ENCODE data around the gene ADPRHL1.

Gene ADPRHL1

DNA sequence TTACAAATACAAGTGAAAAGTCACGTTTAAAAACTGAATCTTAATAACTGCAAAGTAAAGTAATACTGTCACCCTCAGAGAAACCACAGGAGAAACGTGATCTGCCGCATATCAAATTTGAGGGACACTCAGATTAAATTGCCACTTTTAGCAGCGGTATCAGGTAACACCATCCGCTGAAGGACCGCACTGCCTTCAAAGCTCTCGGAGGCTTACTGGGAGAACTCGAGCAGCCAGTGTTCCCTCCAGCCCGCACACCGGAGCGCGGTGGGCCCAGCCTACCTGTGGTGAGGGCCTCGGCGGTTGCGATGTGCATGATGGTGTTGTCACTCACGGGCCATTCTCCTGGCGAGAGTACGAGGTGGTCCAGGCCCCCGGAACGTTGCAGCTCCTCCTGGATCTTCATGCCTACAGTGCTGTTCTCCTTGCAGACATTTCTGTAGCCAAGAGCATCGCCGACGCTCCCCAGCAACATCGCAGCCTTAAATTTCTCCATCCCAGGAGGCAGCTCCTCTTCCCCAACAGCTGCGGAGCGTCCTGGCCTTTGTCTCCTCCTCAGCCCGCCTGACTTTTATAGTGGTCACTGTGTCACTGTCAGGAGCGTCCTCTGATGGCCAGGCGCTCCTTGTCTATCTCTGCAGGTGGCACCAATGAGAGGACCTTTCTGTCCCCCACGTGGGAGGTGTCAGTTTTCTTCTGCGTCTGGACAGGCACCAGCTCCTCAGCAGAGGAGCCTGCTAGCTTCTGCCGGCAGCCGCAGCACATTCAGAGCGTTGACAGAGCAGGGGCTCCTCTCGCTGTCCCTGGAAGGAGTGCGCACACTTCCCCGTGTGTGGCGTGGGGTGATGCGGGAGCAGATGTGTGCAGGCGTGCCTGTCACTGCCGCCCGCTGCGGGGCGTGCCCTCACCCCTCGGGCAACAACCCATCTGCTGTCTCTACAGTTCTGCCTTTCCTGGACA lies at the start of gene ADPRHL1:
TSS of gene ADPRHL1 (minus strand) at position 547 of the 960 bp plus-strand sequence. CDS start at position 496, 51 bp downstream.
- DNase-seq (ENCODE audit: low read depth, low spot score) = no peak

DNA sequence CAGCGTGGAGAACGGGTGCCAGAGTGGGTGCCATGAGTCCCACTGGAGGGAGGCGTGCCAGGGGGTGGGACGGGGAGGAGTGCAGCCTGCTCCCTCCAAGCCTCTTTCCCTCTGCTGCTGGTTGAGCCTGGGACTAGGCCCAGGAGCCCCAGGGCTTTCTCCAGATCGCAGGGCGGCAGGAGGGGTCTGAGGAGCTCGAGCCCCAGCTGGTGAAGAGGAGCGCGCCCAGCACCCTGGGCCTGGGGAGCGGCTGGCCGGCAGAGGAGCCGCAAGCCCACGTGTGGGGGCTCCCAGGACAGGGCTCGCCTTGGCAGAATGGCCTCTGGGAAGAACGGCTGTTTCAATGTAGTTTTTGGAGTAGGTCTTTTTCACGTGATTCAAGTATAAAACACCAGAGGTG lies 49.4 kb upstream of the ADPRHL1 start:
- no peak for DNase-seq (ENCODE audit: low read depth, low spot score)

DNA sequence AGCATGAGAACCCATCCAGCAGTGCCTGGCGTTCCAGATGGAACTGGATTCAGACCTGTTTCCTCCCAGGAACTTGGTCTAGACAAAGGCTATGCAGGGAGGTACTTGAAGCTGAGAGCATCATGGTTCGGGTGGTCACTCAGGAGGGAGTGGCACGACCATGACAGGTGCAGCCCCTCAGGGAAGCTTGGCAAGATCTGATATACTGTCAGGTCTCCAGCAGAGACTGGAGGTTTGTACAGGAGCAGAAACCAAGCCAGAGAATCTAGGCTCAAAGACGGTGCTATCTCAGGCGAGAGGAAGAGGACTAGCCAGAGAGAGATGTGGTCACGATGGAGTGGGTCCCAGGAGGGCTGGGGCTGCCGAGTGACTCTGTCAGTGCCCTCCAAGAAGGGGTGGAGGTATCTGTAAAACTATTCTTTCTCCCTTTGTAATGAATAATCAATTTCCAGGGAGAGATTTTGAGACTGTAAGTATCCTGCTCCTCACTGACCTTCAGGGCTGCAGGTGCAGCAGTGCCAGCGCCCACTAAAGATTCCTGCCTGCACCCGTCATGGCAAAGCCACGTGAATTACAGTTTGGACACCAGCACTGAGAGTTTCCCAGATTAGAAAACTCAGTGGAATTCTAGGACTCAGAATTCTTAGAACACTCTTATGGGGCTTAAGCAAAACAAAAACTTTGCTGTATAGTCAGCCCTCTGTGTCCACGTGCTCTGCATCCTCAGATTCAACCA lies 47.4 kb upstream of the ADPRHL1 start:
- no peak for DNase-seq (ENCODE audit: low read depth, low spot score)

DNA sequence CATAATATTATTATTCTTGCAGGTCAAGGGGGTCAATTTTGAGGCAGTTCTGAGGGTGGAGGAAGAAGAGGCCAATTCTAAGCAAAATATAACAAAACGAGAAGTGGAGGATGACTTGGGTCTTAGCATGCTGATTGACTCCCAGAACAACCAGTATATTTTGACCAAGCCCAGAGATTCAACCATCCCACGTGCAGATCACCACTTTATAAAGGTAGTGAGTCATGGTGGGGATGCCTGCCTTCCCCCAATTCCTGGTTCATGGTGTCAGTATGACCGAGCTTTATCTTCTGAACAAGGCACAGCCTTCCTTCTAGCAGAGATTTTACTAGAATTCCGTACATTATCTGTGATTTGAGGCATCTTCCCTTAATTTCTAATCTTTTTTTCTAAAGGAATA lies 46.6 kb upstream of the ADPRHL1 start:
- no peak for DNase-seq (ENCODE audit: low read depth, low spot score)

DNA sequence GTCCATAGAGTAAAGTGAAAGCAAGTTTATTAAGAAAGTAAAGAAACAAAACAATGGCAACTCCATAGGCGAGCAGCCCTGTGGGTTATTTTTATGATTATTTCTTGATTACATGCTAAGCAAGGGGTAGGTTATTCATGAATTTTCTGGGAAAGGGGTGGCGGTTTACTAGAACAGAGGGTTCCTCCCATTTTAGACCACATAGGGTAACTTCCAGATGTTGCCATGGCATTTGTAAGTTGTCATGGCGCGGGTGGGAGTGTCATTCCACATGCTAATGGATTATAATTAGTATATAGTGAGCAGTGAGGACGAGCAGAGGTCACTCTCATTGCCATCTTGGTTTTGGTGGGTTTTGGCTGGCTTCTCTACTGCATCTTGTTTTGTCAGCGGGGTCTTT lies 45.6 kb upstream of the ADPRHL1 start:
- DNase-seq (ENCODE audit: low read depth, low spot score) = no peak

DNA sequence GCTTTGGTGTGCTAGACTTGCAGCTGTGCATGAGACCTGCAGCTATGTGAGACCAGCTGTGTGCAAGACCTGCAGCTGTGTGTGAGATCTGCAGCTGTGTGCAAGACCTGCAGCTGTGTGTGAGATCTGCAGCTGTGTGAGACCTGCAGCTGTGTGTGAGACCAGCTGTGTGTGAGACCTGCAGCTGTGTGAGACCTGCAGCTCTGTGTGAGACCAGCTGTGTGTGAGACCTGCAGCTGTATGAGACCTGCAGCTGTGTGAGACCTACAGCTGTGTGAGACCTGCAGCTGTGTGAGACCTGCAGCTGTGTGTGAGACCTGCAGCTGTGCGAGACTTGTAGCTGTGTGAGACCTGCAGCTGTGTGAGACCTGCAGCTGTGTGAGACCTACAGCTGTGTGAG lies 43.9 kb upstream of the ADPRHL1 start:
- DNase-seq (ENCODE audit: low read depth, low spot score) = no peak

DNA sequence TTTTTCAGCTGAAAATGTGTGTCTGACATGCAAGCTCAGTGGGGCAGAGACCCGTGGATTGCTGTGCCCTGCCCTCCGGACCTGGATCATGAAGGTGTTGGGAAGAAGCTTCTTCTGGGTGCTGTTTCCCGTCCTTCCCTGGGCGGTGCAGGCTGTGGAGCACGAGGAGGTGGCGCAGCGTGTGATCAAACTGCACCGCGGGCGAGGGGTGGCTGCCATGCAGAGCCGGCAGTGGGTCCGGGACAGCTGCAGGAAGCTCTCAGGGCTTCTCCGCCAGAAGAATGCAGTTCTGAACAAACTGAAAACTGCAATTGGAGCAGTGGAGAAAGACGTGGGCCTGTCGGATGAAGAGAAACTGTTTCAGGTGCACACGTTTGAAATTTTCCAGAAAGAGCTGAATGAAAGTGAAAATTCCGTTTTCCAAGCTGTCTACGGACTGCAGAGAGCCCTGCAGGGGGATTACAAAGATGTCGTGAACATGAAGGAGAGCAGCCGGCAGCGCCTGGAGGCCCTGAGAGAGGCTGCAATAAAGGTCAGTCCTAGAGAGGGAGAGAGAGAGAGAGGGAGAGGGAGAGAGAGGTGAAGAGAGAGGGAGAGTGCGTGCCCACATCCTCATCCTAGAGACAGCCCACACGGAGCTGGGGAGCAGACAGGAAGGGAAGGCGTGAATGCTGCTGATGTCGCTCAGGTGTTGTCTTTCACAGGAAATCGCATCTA lies 42.4 kb upstream of the ADPRHL1 start:
- DNase-seq (ENCODE audit: low read depth, low spot score) = no peak

DNA sequence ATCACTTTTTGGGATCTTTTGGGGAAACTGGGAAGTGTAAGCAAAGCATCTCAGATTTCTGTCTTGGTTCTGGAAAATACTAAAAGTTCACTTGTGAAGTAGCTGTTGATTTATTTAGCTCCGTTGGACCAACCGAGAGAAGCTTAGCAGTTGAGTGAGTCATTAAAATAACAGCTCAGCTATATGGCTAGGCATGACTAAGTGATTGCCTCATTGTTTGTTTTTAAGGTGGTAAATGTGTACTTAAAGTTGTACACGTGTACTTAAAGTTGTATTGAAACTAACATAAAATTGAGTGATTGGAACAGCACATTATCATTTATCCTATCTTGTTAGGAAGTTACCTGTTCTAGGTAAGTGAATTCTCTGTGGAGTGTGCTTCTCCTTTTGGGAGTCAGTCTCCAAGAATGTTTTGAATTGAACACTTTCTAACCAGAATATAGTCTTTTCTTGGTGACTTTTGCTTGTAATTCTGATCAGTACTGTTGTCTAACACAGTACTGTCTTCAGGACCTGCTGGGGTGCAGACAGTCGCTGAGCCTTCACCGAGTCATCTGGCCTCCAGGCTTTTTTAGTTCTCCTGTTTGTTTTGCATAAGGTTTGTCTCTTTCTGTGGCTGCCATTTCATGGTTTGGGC lies 40.1 kb upstream of the ADPRHL1 start:
- DNase-seq (ENCODE audit: low read depth, low spot score) = no peak

DNA sequence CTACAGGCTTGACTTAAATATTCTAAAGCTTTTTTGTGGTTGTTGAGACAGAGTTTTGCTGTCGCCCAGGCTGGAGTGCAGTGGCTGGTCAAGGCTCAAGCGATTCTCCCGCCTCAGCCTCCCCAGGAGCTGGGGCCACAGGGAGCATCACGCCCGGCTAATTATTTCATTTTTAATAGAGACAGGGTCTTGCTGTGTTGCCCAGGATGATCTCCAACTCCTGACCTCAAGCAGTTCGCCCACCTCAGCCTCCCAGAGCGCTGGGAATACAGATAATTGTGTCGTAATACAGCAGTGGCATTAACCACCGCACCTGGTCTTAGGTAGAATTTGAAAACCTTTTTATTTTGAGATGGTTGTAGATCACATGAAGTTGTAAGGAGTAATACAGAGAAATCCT lies 38.7 kb upstream of the ADPRHL1 start:
- DNase-seq (ENCODE audit: low read depth, low spot score) = no peak

DNA sequence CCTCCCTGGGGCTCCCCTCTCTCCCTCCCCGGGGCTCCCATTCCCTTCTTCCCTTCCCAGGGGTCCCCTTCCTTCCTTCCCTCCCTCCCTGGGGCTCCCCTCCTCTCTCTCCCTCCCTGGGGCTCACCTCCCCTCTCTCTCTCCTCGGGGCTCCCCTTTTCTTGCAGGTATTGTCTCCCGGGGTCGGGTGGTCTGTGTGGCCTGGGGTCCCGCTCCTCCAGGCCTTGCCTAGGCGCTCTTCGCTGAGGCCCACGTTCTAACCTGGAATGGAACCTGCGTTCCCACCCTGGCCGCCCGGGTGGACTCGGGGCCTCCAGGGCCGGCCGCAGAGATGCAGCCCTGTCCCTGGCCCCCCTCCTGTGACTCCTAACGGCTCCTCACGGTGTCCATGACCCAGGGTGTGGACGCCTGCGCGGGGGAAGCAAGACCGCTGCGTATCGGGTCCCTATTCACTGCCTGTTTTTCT lies 38.2 kb upstream of the ADPRHL1 start:
- DNase-seq (ENCODE audit: low read depth, low spot score) = no peak

DNA sequence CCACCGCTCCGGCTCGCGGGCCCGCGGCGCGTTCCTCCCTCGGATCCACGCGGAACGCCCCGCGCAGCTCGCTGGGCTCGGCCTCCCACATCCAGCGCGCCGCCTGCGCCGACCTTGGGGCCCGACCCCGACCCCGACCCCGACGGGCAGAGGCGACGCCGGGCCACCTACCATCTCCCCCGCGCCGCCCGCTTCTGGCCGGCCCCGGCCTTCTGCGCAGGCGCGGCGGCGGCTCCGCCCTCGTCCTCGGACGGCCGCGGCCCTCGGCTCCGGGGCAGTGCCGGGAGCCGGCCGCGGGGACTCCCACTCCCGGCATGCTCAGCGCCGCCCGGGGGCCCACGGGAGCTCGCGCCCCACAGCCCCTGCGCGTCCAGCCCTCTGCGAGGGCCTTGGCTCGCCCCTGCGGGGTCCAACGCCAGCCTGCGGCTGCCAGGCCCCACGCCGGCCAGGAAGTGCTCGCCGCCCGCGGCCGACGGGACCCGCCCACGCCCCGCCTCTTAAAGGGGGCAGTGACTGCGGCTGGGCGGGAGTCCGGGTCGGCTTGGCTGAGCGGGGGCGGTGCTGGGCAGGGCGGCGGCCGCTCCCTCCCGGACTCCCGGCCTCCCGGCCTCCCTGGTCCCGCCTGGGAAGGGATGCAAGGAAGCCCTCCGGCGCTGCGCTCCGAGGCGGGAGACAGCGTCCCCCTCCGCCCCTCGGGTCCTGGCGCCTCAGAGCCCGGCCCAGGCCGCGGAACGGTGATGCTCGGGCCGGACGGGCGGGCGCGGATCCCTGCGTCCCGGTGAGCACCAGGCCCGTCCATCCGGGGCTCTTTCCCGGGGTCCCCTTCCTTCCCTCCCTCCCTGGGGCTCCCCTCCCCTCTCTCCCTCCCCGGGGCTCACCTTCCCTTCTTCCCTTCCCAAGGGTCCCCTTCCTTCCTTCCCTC lies 37.5 kb upstream of the ADPRHL1 start, which contains the start of gene DCUN1D2:
TSS of gene DCUN1D2 (minus strand) at position 216 of the 922 bp plus-strand sequence. CDS start at position 174, 42 bp downstream.
- DNase-seq (ENCODE audit: low read depth, low spot score) = no peak

DNA sequence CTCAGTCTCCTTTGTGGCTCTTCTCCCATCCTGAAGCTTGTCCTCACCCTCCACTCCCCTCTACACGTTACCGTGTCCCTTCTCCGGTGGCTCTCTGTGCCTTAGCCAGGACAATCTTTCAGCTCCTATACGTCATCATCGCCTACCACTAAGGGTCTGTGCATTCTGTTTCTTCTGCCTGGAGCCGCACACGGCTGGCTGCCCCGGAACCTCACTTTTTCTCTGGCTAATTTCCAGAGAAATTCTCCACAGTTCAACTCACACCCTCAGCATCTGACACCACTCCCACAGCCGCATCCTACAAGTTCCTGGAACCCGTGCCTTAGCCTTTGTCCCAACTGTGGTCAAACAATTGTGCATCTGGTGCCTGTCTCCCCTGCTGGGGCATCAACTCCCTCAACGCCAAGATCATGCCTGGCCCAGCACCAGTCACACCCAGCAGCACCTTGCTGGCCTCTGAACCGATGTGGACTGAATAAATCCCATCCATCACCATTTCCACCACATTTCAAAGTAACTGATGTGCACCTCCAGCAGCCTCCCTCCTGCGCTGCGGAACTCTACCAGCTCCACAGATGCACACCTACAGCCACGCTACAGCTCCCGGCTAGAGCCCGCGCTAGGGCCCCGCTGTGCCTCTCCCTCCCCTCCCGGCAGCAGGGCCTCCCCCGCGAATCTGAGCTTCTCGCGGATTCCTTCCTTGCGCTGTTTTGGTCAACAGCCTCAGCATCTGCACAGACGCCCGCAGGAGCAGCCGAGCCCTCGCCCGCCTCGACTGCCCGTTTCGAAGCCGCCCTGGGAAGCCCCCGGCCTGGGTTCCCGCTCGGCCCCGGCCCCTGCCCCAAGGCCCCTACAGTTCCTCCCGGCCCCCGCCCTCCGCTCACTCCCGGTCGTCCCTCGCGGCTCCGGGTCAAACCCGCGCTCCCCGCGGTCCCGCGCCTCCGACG lies 36.5 kb upstream of the ADPRHL1 start:
- DNase-seq (ENCODE audit: low read depth, low spot score) = no peak

DNA sequence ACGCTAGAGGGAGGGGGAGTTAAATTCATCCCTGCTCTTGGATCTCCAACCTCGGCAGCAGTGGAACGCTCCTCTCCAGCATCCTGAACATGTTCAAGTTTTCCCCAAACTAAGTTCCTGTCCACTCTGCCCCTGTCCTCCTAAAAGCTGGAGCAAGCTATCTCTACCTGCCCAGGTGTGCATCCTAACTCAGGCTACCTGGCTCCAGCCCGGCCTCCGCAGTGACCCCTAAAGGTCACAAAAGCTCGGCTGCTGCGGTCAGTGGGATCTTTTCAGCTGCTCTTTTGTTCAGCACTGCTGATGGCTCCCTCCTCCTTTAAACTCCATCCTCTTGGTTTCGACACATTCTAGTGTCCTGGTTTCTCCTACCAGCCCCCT lies 35.9 kb upstream of the ADPRHL1 start:
- DNase-seq (ENCODE audit: low read depth, low spot score) = no peak

DNA sequence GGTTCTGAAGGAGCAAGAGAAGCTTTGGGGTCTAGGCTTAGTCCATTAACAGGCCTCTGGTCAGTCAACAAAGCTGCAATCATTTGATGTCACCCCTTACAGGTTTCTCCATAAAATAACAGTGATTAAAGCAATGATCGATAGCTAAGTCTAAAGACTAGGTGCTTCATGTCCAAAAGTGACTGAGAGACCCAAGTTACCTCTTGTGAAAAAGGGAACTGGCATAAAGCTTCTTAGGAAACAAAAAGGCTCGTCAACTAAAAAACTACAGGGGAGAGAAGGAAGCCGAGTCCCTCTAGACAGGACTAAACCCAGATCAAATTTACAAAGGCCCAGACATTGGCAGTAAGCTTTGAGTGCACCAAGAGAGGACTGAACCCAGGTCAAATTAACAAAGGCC lies 35.0 kb upstream of the ADPRHL1 start:
- no peak for DNase-seq (ENCODE audit: low read depth, low spot score)

DNA sequence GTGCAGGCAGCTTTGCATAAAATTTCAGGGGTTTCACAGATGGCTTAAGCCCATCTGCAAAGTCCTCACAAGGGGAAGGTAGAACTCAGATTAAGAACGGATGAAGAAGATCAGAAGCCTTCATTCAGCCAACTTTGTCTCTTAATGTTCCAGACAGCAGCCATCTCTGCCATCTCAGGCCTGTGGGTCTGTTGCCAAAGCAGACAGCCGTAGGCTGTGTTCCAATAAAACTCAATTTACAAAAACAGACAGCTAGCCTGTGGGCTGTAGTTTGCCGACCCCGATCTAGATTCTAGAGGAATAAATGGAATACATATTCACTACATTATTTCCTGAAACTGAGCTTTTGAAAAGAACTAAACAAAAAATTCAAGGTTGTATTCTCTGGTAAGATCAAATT lies 33.4 kb upstream of the ADPRHL1 start:
- no peak for DNase-seq (ENCODE audit: low read depth, low spot score)

DNA sequence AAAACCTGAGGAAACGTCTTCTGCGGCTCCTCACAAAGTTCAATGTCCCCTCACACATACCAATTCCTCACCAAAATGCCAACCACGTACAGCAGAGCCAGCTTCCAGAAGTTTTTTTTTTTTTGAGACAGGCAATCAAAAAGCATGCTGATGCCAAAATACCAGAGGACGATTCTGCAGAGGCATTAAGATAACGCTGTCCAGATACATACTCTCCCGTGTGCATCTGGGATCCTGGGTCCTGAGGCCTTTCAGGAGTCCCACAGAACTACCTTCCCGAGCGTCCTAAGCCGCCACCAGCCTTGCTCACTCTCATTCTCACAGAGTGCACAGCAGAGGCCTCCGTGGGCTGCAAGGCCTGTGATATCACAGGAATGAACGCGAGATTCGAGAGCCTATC lies 32.3 kb upstream of the ADPRHL1 start:
- DNase-seq (ENCODE audit: low read depth, low spot score) = no peak

DNA sequence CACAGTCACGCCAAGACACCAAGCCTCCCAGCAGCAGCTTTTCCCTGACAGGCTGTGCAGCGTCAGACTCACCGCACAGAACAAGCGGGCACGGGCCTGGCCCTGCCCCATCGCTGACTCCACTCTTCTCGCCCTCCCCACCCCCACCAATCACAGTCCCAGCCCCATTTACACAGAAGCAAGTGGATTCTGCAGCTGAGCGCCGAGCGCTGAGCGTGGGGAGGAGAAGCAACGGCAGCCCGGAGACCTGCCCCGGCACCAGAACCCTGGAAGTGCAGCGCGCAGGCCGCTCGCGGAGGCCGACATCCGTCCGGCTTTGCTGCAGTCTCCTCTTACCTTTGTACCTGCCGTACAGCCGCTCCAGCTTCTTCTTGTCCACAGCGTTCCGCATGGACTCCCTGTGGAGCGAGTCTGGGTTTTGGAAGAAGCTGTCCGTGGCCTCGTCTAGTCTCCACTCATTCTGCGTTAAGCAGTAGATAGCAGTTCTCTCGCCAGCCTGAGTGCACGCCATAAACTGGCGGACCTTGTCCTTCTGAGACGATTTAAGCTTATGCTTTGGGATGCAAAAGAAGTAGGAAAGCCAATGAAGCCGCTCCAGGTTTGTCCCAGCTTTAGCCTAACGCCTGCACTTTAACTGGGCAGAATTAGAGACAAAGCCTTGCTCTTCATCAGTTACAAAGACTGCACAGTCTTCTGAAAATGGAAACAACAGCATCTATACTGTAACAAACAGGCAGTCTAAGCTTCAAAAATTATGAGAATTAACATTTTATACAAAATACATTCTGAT lies 30.4 kb upstream of the ADPRHL1 start:
- DNase-seq (ENCODE audit: low read depth, low spot score) = no peak

DNA sequence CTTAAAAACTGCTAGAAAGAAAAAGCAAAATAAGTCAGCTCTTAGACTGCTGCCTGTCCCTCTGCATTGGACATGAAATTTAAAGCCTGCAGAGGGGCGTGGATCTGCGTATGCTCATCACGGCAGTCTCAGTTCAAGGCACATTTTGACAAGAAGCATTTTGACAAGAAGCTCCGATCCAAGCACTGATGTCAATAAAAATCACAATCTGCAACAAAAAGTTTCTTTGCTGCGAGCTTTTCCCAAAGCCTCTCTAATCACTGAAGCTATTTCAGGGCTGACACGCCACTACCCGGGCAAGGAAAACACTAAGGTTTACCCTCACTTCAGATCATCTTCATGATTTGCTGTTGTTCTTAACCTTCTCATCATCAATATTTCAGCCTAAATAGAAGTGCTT lies 29.8 kb upstream of the ADPRHL1 start:
- DNase-seq (ENCODE audit: low read depth, low spot score) = no peak

Data from iPS DF 19.7 (cell line).